Skin epidermis (tissue), 12 donors: ENCODE results near the gene ELANE.
"Not testable (repeated sequence)": the region's sequence is repeated elsewhere in the genome, so short reads cannot be mapped to it uniquely, and the experiment has no call there.

ENCODE experiments used
- H3K27ac ChIP-seq, 21 experiments: fragments of 200-600 bp; sonication (generic) in 11 of 21; one replicate each; pipeline ENCODE4 v1.5.0; 2020; ENCODE audit warnings: mild to moderate bottlenecking in 3 of 21, inconsistent platforms in 2 of 21, moderate library complexity in 2 of 21
- H3K4me3 ChIP-seq, 7 experiments: fragments of 200-600 bp; sonication (generic) in 2 of 7; one replicate each; pipeline ENCODE4 v1.5.0; 2020; ENCODE audit warnings: inconsistent platforms in 2 of 7, mild to moderate bottlenecking in 2 of 7, moderate library complexity in 1 of 7

ELANE gene

GRCh38 chr19:873084-873483 is 21.0 kb downstream of the ELANE start:
- H3K27ac ChIP-seq: peak overlapping the region in 5 of 21 experiments; percentile 17 to 85 (median 55)
- H3K4me3 ChIP-seq: no peak overlapping the region

- H3K27ac ChIP-seq: peak overlapping the region in 5 of 21 experiments; percentile 7 to 55 (median 22)
- no peak overlapping the region for H3K4me3 ChIP-seq
Observed at GRCh38 chr19:873561-874041, 21.5 kb downstream of the ELANE start.

GRCh38 chr19:875265-875879 is 23.3 kb downstream of the ELANE start:
- Histone ChIP-seq H3K4me3 (no peak overlapping the region), H3K27ac (no peak overlapping the region)

GRCh38 chr19:876089-876488 is 24.0 kb downstream of the ELANE start:
- H3K4me3 ChIP-seq: no peak overlapping the region
- no peak overlapping the region for H3K27ac ChIP-seq

- H3K27ac ChIP-seq: no peak overlapping the region
- H3K4me3 ChIP-seq: no peak overlapping the region
Observed at GRCh38 chr19:876780-877314, 24.7 kb downstream of the ELANE start.

- H3K4me3 ChIP-seq, H3K27ac ChIP-seq: not testable (repeated sequence)
Observed at GRCh38 chr19:877992-878660, 26.0 kb downstream of the ELANE start.

- not testable (repeated sequence) for H3K4me3 ChIP-seq, H3K27ac ChIP-seq
Observed at GRCh38 chr19:878751-879561, 26.9 kb downstream of the ELANE start.

- H3K4me3 ChIP-seq: no peak overlapping the region
- H3K27ac ChIP-seq: no peak overlapping the region
Observed at GRCh38 chr19:879711-880438, 27.8 kb downstream of the ELANE start.

GRCh38 chr19:881385-882071 is 29.4 kb downstream of the ELANE start:
- no peak overlapping the region for H3K27ac ChIP-seq
- no peak overlapping the region for H3K4me3 ChIP-seq

GRCh38 chr19:882871-883497 is 30.9 kb downstream of the ELANE start:
- Histone ChIP-seq H3K27ac (no peak overlapping the region), H3K4me3 (no peak overlapping the region)

- Histone ChIP-seq H3K4me3 (no peak overlapping the region), H3K27ac (no peak overlapping the region)
Observed at GRCh38 chr19:883661-884211, 31.6 kb downstream of the ELANE start.

- H3K27ac ChIP-seq: no peak overlapping the region
Observed at GRCh38 chr19:884420-885211, 32.5 kb downstream of the ELANE start.

GRCh38 chr19:885536-886224 is 33.6 kb downstream of the ELANE start:
- Histone ChIP-seq H3K4me3 (no peak overlapping the region), H3K27ac (no peak overlapping the region)

More at GRCh38 chr19:884420-885211, 32.5 kb downstream of the ELANE start:
- no peak overlapping the region for H3K4me3 ChIP-seq

GRCh38 chr19:887072-887471 is 35.0 kb downstream of the ELANE start:
- no peak overlapping the region for H3K27ac ChIP-seq
- no peak overlapping the region for H3K4me3 ChIP-seq

- H3K4me3 ChIP-seq: no peak overlapping the region
- H3K27ac ChIP-seq: peak overlapping the region in 4 of 21 experiments; percentile 17 to 66 (median 20)
Observed at GRCh38 chr19:887599-887998, 35.5 kb downstream of the ELANE start.

- peak overlapping the region in 5 of 21 experiments; percentile 17 to 66 (median 34) for H3K27ac ChIP-seq
- H3K4me3 ChIP-seq: no peak overlapping the region
Observed at GRCh38 chr19:888581-889385, 36.7 kb downstream of the ELANE start.
